Measurements from ENCODE around the gene RAB6D.
"Not testable (repeated sequence)": the region's sequence is repeated elsewhere in the genome, so short reads cannot be mapped to it uniquely, and the experiment has no call there.

The RAB6D gene

GRCh38 chr2:131369954-131370353 lies 6.0 kb upstream of the RAB6D start:
- H3K4me3 ChIP-seq (replicated peaks; ENCODE audit: low read depth, low read length), result no peak overlapping the region
- DNase-seq (ENCODE audit: low read depth), result no peak
- no peak for TF ChIP-seq CTCF (IDR thresholded peaks at IDR 0.05; ENCODE audit: low read length, missing control alignments)

- not testable (repeated sequence) for DNase-seq (ENCODE audit: low read depth); H3K4me3 ChIP-seq (replicated peaks; ENCODE audit: low read depth, low read length)
These were observed 4.6 kb upstream of the RAB6D start for GRCh38 chr2:131368493-131369066.

- H3K4me3 ChIP-seq (replicated peaks; ENCODE audit: low read depth, low read length), result no peak overlapping the region
- TF ChIP-seq CTCF (IDR thresholded peaks at IDR 0.05; ENCODE audit: low read length, missing control alignments), result no peak
- no peak for DNase-seq (ENCODE audit: low read depth)
These were observed 3.4 kb upstream of the RAB6D start for GRCh38 chr2:131367352-131367751.

- no peak for TF ChIP-seq CTCF (IDR thresholded peaks at IDR 0.05; ENCODE audit: low read length, missing control alignments)
- DNase-seq (ENCODE audit: low read depth), result no peak
- H3K4me3 ChIP-seq (replicated peaks; ENCODE audit: low read depth, low read length), result no peak overlapping the region
These were observed 2.7 kb upstream of the RAB6D start for GRCh38 chr2:131366643-131367042.

GRCh38 chr2:131365452-131365851 lies 1.5 kb upstream of the RAB6D start:
- H3K4me3 ChIP-seq (replicated peaks; ENCODE audit: low read depth, low read length), result no peak overlapping the region
- TF ChIP-seq CTCF (IDR thresholded peaks at IDR 0.05; ENCODE audit: low read length, missing control alignments), result no peak
- no peak for DNase-seq (ENCODE audit: low read depth)

- peak; percentile 2 for DNase-seq (ENCODE audit: low read depth)
- H3K4me3 ChIP-seq (replicated peaks; ENCODE audit: low read depth, low read length), result not testable (repeated sequence)
These were observed 755 bp downstream of the RAB6D start for GRCh38 chr2:131363213-131363612.

- DNase-seq (ENCODE audit: low read depth), result not testable (repeated sequence)
These were observed 2.2 kb downstream of the RAB6D start for GRCh38 chr2:131361773-131362172.

GRCh38 chr2:131353167-131353697 lies 10.7 kb downstream of the RAB6D start:
- DNase-seq (ENCODE audit: low read depth); H3K4me3 ChIP-seq (replicated peaks; ENCODE audit: low read depth, low read length): not testable (repeated sequence)

More at GRCh38 chr2:131361773-131362172, 2.2 kb downstream of the RAB6D start:
- not testable (repeated sequence) for H3K4me3 ChIP-seq (replicated peaks; ENCODE audit: low read depth, low read length)

- H3K4me3 ChIP-seq (replicated peaks; ENCODE audit: low read depth, low read length), result no peak overlapping the region
- TF ChIP-seq CTCF (IDR thresholded peaks at IDR 0.05; ENCODE audit: low read length, missing control alignments), result no peak
- peak; percentile 1 for DNase-seq (ENCODE audit: low read depth)
These were observed 14.9 kb downstream of the RAB6D start for GRCh38 chr2:131349021-131349420.

- H3K4me3 ChIP-seq (replicated peaks; ENCODE audit: low read depth, low read length); DNase-seq (ENCODE audit: low read depth): not testable (repeated sequence)
These were observed 16.9 kb downstream of the RAB6D start for GRCh38 chr2:131347035-131347434.

- not testable (repeated sequence) for DNase-seq (ENCODE audit: low read depth); H3K4me3 ChIP-seq (replicated peaks; ENCODE audit: low read depth, low read length)
These were observed 24.7 kb downstream of the RAB6D start for GRCh38 chr2:131339307-131339706.

All from fibroblast of pulmonary artery (primary cell).